Fibroblast of peridontal ligament (primary cell): ENCODE results near the gene C1orf116.

Experiments used
- DNase-seq: peaks from one replicate; pipeline ENCODE4 v3.0.0-alpha.2; 2010; ENCODE audit errors: extremely low read depth

The C1orf116 gene

GRCh38 chr1:207032528-207033017 lies at the start of gene C1orf116:
Gene C1orf116, minus strand, starts transcription at chr1:207032756. Its CDS starts 5,158 bp downstream, at chr1:207027598.
- DNase-seq, result no peak

GRCh38 chr1:207081806-207082205 lies 49.2 kb upstream of the C1orf116 start:
- DNase-seq, result no peak

- DNase-seq, result no peak
Measured at GRCh38 chr1:207081088-207081487, 48.5 kb upstream of the C1orf116 start.

- no peak for DNase-seq
Measured at GRCh38 chr1:207079706-207080241, 47.2 kb upstream of the C1orf116 start.

- no peak for DNase-seq
Measured at GRCh38 chr1:207078578-207079132, 46.1 kb upstream of the C1orf116 start.

GRCh38 chr1:207077470-207078377 lies 45.2 kb upstream of the C1orf116 start:
- peak; percentile 88 for DNase-seq

DNA sequence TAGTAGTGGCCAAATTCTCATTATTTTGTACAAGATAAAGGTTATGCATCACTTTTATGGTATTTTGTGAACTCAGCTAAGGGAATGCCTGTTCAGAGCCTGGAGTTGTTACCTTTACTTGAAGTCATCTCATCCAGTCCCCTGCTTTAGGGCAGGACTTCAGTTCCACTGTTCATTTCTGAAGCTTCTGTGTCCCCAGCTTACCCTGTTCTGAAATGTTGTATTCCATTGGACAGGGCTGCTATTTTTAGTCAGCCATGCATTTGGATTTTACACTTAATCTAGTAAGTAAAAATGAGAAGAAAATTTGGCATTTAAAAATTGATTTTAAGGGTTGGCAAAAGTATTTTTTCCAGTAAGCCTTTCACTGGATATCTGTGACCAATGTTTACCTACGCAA lies 44.5 kb upstream of the C1orf116 start:
- no peak for DNase-seq

DNA sequence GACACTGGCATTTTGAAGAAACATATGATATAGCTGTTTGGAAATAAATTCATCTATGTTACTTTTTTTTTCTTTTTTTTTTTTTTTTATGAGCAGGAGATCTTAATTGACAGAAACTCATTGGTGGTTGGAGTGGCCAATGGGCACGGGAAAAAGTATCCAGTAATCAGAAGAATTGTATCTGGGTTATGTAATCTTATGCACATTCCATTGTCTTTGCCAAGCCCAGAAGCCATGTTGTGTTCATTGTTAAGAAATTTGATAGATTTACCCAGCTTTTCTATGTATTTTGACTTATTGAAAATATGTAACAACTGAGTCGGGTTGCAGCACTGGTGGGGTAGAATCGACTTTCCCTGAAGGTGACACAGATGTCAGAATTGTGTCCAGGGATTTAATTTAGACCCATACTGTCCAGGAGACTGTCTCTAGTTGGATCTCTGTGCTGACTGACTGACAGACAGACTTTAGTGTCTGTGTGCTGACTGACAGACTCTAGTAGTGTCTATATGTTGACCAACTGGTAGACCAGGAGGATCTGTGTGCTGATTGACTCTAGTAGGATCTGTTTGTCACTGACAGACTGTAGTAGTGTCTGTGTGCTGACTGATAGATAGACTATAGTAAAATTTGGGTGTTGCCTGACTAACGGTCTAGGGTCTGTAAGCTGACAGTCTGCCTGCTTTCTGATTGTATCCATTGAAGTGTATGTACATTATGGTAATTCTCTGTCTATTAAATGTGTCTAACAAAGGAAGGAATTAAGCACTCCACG lies 43.8 kb upstream of the C1orf116 start:
- peak; percentile 65 for DNase-seq

DNA sequence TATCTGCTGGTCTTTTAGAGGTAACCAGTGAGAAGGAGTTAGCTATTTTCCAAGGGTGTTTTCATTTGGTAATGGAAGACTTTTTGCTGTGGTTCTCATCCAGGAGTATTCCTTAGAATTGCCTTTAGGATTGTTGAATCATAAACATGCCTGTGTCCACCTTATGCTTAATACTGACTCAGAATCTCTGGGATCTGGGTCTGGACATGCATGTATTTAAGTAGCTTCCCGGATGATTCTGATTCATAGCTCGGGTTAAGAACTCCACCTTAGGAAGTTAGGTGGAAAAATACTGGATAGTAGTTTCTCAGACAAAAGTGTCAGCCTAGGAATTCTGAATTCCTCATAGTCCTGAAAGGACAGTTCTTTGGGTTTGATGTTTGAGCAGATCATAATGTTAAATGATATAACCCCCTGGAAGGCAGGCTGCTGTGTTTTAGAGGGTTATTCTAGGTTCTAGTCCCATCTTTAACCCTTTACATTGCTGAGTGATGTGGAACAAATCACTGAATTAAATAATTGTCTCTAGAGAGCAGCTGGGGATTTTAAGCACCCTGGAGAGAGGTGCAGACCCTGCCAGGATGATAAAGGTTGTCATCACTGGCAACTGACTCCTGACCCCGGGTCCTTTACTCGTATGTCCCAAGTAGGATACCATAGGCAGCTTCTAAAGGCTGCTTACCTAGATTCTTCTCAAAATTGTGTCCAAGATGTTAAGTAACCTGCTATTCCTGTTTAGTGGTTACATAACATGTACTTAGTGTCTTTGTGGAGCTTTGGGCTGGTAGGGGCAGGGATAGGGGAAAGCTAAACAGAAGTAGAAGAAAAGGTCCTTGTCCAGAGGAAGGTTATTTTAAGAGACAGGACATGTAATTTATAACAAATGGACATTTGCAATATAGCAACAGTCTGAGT lies 41.6 kb upstream of the C1orf116 start:
- DNase-seq, result no peak

GRCh38 chr1:207072233-207072632 lies 39.7 kb upstream of the C1orf116 start:
- DNase-seq, result no peak

GRCh38 chr1:207071426-207071825 lies 38.9 kb upstream of the C1orf116 start:
- no peak for DNase-seq

GRCh38 chr1:207070811-207071210 lies 38.3 kb upstream of the C1orf116 start:
- no peak for DNase-seq

DNA sequence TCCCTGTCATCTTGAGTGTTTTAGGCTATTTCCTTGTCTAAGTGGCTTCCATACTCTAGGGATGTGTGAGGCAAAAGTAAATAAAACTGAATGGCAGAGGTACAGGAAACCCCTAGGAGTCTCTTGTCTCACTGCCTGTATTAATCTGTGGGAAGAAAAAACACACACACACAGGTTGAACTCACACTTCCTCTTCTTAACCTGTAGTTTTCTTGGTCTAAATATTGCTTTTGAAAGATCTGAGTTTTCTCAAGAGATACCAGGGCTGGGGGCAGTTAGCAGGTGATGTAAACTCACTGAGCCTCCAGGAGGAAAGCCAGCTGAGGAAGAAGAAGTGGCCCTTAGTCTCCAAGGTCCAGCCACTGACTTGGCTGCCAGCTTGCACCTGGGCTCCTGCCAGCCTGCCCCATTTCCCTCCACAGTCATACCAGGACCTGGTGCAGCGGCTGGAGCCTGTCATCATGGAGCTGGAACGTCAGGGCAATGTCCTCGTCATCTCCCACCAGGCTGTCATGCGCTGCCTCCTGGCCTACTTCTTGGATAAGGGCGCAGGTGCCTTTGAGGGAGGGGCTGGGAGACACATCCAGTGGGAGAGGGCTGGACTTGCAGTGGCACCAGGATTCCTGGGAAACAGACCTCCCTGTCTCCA lies 37.4 kb upstream of the C1orf116 start:
- DNase-seq, result no peak

GRCh38 chr1:207069061-207069460 lies 36.5 kb upstream of the C1orf116 start:
- DNase-seq, result no peak

DNA sequence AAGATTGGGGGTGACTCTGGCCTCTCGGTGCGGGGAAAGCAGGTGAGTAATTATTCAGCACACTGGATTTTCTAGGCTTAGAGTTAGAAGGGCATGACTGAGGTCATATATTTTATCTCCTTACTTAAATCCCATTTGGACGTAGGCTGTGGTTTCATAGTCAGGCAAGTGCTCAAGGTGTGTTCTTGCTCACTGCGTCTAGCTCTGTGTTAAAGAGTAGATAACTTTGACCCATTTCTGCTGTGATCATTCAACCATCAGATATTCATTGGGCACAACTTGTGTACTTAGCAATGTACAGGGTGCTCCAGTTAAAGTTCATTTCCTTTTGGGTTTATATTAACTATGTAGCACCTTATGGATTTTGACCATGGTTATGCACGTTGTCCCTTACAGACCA lies 35.1 kb upstream of the C1orf116 start:
- DNase-seq, result no peak

DNA sequence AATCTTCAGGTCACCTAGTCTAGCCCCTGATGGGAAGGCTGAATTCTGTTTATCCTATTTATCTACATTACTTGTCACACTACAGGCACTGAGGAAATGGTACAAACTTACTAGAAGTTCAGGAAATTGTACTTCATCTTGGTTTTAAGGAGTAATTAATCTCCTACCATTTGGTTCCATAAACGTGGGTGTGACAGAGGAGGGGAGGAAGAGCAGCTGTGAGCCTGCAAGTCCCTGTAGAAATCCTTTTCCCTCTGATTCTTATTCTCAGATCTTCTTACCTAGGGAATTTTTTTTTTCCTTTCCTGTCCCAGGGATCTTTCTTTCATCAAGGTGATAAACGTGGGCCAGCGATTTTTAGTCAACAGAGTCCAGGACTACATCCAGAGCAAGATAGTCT lies 34.6 kb upstream of the C1orf116 start:
- no peak for DNase-seq

DNA sequence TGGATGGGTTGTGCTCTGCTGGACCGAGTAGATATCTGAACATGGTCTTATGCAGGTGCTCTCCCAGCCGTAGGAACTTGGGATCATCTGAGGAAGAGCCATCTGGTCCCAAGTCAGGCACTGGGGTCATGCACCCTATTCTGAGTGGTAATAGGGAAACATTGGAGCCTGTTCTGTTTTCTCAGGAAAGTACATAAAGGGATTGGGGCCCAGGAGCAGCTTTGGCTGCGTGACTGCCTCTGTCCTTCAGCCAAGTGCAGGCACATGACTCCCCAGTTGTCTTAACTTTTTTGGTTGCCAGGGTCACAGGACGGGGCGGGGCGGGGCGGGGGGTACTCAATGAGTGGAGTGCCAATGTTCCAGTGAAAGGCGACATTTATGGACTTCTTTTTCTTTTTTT lies 32.0 kb upstream of the C1orf116 start:
- DNase-seq, result no peak

- no peak for DNase-seq
Measured at GRCh38 chr1:207063014-207063413, 30.5 kb upstream of the C1orf116 start.

- no peak for DNase-seq
Measured at GRCh38 chr1:207062058-207062457, 29.5 kb upstream of the C1orf116 start.

DNA sequence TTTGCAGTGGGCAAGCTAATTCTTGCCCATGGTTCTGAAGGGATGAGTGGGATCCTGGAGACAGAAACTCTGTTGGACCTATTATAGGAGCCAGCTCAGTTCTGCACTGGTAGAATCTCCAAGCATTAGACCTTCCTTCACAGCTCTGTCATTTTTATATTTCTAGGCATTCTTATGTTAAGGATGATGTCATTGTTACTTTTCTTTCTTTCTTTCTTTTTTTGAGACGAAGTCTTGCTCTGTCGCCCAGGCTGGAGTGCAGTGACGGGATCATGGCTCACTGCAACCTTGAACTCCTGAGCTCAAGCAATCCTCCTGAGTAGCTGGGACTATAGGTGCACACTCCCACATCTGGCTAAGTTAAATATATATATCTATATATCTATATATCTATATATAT lies 28.0 kb upstream of the C1orf116 start:
- no peak for DNase-seq

GRCh38 chr1:207059881-207060280 lies 27.3 kb upstream of the C1orf116 start:
- DNase-seq, result no peak
